Subcutaneous abdominal adipose tissue (tissue), 5 donors: ENCODE results near the gene GYS2.

Experiments used
- H3K27ac ChIP-seq: one replicate; pipeline ENCODE4 v1.7.0; 2013; ENCODE audit warnings: low read depth, mild to moderate bottlenecking, inconsistent platforms, low read length, moderate library complexity
- H3K27me3 ChIP-seq, 5 donors: one replicate each; pipeline ENCODE4 v1.7.0; 2013; ENCODE audit warnings: low read length in 5 of 5, inconsistent platforms in 1 of 5; ENCODE audit not compliant: control insufficient read depth in 5 of 5, insufficient read depth in 4 of 5
- H3K36me3 ChIP-seq, 5 donors: one replicate each; pipeline ENCODE4 v1.7.0; 2013; ENCODE audit warnings: low read length in 5 of 5; ENCODE audit not compliant: control insufficient read depth in 5 of 5, insufficient read depth in 5 of 5
- H3K4me1 ChIP-seq, 5 donors: one replicate each; pipeline ENCODE4 v1.7.0; 2013; ENCODE audit warnings: low read length in 5 of 5, mild to moderate bottlenecking in 3 of 5, moderate library complexity in 1 of 5; ENCODE audit not compliant: control insufficient read depth in 5 of 5, insufficient read depth in 5 of 5
- H3K4me3 ChIP-seq, 5 donors: one replicate each; pipeline ENCODE4 v1.7.0; 2013; ENCODE audit warnings: low read length in 5 of 5, low read depth in 1 of 5
- H3K9ac ChIP-seq, 5 donors: one replicate each; pipeline ENCODE4 v1.7.0; 2013; ENCODE audit warnings: low read length in 5 of 5, mild to moderate bottlenecking in 4 of 5, moderate library complexity in 3 of 5
- H3K9me3 ChIP-seq, 5 donors: one replicate each; pipeline ENCODE4 v1.7.0; 2013; ENCODE audit warnings: low read length in 5 of 5; ENCODE audit not compliant: control insufficient read depth in 5 of 5
- donor health status: healthy.
- donor health status: healthy.
- donor health status: healthy.
- donor health status: healthy.
- donor health status: healthy.

Gene GYS2

GRCh38 chr12:21583587-21583986 is 21.1 kb downstream of the GYS2 start:
- no peaks in the 10 kb centered on the region for H3K27me3 ChIP-seq
- H3K4me3 ChIP-seq = no peak overlapping the region
- no peaks in the 10 kb centered on the region for H3K36me3 ChIP-seq
- H3K9ac ChIP-seq = no peak overlapping the region
- H3K9me3 ChIP-seq = no peaks in the 10 kb centered on the region
- no peaks in the 10 kb centered on the region for H3K4me1 ChIP-seq
- no peak overlapping the region for H3K27ac ChIP-seq

GRCh38 chr12:21580748-21581516 is 23.7 kb downstream of the GYS2 start:
- H3K9ac ChIP-seq = no peak overlapping the region
- no peaks in the 10 kb centered on the region for H3K4me1 ChIP-seq
- no peaks in the 10 kb centered on the region for H3K9me3 ChIP-seq
- H3K4me3 ChIP-seq = no peak overlapping the region
- no peaks in the 10 kb centered on the region for H3K36me3 ChIP-seq
- no peak overlapping the region for H3K27ac ChIP-seq
- no peaks in the 10 kb centered on the region for H3K27me3 ChIP-seq

- no peaks in the 10 kb centered on the region for H3K27me3 ChIP-seq
Measured at GRCh38 chr12:21577516-21577915, 27.1 kb downstream of the GYS2 start.

DNA sequence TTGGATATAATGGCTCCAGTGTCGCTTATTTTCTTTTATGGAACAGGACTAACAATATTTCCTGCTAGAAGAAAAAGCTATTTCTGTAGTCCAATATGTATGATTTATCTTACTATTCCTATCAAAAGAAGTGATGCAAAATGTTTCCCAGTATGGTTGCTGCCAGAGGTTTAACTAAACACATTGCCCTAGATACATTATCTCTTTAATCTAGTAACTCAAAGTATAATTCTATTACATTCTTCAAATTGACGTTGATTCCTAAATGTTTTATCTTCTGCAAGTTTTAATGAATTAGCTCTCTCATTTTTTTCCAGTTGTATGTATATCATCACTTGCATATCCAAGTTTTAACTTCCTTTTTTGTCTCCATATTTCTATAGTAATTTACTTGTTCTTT is 28.2 kb downstream of the GYS2 start:
- no peak overlapping the region for H3K9ac ChIP-seq
- H3K27ac ChIP-seq = no peak overlapping the region
- no peaks in the 10 kb centered on the region for H3K36me3 ChIP-seq
- no peaks in the 10 kb centered on the region for H3K27me3 ChIP-seq
- no peaks in the 10 kb centered on the region for H3K4me1 ChIP-seq
- no peak overlapping the region for H3K4me3 ChIP-seq
- no peaks in the 10 kb centered on the region for H3K9me3 ChIP-seq

More at GRCh38 chr12:21577516-21577915, 27.1 kb downstream of the GYS2 start:
- H3K27ac ChIP-seq = no peak overlapping the region
- no peaks in the 10 kb centered on the region for H3K9me3 ChIP-seq
- no peaks in the 10 kb centered on the region for H3K36me3 ChIP-seq
- H3K9ac ChIP-seq = no peak overlapping the region
- no peak overlapping the region for H3K4me3 ChIP-seq
- H3K4me1 ChIP-seq = no peaks in the 10 kb centered on the region

- H3K4me1 ChIP-seq = no peaks in the 10 kb centered on the region
- H3K4me3 ChIP-seq = no peak overlapping the region
- no peak overlapping the region for H3K27ac ChIP-seq
- H3K9me3 ChIP-seq = no peaks in the 10 kb centered on the region
- H3K36me3 ChIP-seq = no peaks in the 10 kb centered on the region
- H3K9ac ChIP-seq = no peak overlapping the region
- no peaks in the 10 kb centered on the region for H3K27me3 ChIP-seq
Measured at GRCh38 chr12:21573733-21574358, 30.8 kb downstream of the GYS2 start.

DNA sequence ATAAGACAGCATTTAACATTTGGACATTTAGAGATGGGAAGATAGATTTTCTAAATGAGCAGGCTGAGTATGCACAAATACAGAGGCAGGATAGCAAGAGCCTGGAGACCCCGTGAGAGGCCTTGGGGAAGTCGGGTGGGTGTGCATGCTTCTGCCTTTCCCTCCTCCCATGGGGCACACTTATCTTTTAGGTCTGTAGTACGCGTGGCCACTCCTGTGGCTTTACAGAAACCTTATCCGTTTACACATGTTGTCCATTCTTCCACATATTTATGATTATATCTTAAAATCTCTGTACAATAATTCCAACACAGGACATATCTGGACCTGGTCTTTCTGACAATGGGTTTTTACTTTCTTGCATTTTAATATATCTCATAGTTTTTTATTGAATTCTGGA is 33.6 kb downstream of the GYS2 start:
- Histone ChIP-seq H3K4me1 (no peaks in the 10 kb centered on the region), H3K9me3 (no peaks in the 10 kb centered on the region), H3K27me3 (no peaks in the 10 kb centered on the region), H3K27ac (no peak overlapping the region), H3K36me3 (no peaks in the 10 kb centered on the region), H3K9ac (no peak overlapping the region), H3K4me3 (no peak overlapping the region)

GRCh38 chr12:21568115-21568514 is 36.5 kb downstream of the GYS2 start:
- Histone ChIP-seq H3K9me3 (no peaks in the 10 kb centered on the region), H3K4me1 (no peaks in the 10 kb centered on the region)

GRCh38 chr12:21566907-21567394 is 37.7 kb downstream of the GYS2 start:
- no peak overlapping the region for H3K9ac ChIP-seq
- H3K4me3 ChIP-seq = no peak overlapping the region
- H3K27me3 ChIP-seq = no peaks in the 10 kb centered on the region
- no peak overlapping the region for H3K27ac ChIP-seq
- no peaks in the 10 kb centered on the region for H3K4me1 ChIP-seq
- no peaks in the 10 kb centered on the region for H3K36me3 ChIP-seq
- no peaks in the 10 kb centered on the region for H3K9me3 ChIP-seq

More at GRCh38 chr12:21568115-21568514, 36.5 kb downstream of the GYS2 start:
- no peak overlapping the region for H3K4me3 ChIP-seq
- H3K27me3 ChIP-seq = no peaks in the 10 kb centered on the region
- no peak overlapping the region for H3K27ac ChIP-seq
- no peak overlapping the region for H3K9ac ChIP-seq
- no peaks in the 10 kb centered on the region for H3K36me3 ChIP-seq

DNA sequence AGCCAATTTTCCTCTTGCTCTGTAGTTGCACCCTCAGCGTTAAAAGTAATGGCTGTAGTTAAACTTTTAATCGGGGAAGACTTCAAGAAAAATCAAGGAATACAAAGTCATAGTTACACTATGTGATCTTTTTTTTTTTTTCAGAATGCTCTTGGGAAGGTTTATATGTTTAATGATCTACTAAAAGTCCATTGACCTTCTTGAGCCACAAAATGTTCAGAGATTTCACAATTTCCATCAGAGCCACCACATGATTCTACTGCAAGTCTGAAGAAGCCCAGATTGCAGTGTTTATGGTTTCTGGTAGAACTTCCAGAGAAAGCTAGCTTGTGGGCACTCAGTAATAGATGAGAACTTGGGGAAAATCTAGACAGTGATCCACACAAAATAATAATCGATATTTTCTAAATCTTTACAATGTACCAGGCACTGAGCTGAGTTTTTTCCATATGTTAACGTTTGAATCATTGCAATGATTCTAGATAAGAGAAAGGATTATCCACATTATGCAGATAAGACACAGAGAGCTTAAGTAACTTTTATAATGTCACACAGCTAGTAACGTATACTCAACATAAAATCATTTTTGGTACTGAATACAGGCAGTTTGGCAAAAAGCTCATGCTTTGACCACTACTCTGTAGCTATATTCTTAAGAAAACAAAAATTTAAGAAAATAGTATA is 38.3 kb downstream of the GYS2 start:
- H3K36me3 ChIP-seq = no peaks in the 10 kb centered on the region
- H3K9ac ChIP-seq = no peak overlapping the region
- no peaks in the 10 kb centered on the region for H3K9me3 ChIP-seq
- H3K27ac ChIP-seq = no peak overlapping the region
- no peaks in the 10 kb centered on the region for H3K27me3 ChIP-seq
- H3K4me3 ChIP-seq = no peak overlapping the region
- no peaks in the 10 kb centered on the region for H3K4me1 ChIP-seq

- H3K9ac ChIP-seq = no peak overlapping the region
- H3K9me3 ChIP-seq = no peaks in the 10 kb centered on the region
- H3K4me1 ChIP-seq = no peaks in the 10 kb centered on the region
- no peak overlapping the region for H3K4me3 ChIP-seq
- H3K27me3 ChIP-seq = no peaks in the 10 kb centered on the region
- H3K27ac ChIP-seq = no peak overlapping the region
- no peaks in the 10 kb centered on the region for H3K36me3 ChIP-seq
Measured at GRCh38 chr12:21562859-21563258, 41.8 kb downstream of the GYS2 start.
